ENCODE measurements around the gene NID1.

GRCh38 chr1:236103059-236103458 lies 38.2 kb upstream of the NID1 start:
- TF ChIP-seq, protein P1, sequence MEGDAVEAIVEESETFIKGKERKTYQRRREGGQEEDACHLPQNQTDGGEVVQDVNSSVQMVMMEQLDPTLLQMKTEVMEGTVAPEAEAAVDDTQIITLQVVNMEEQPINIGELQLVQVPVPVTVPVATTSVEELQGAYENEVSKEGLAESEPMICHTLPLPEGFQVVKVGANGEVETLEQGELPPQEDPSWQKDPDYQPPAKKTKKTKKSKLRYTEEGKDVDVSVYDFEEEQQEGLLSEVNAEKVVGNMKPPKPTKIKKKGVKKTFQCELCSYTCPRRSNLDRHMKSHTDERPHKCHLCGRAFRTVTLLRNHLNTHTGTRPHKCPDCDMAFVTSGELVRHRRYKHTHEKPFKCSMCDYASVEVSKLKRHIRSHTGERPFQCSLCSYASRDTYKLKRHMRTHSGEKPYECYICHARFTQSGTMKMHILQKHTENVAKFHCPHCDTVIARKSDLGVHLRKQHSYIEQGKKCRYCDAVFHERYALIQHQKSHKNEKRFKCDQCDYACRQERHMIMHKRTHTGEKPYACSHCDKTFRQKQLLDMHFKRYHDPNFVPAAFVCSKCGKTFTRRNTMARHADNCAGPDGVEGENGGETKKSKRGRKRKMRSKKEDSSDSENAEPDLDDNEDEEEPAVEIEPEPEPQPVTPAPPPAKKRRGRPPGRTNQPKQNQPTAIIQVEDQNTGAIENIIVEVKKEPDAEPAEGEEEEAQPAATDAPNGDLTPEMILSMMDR (IDR thresholded peaks at IDR 0.05; ENCODE audit: insufficient read depth, low read length): no peak
- TF ChIP-seq, protein P2, sequence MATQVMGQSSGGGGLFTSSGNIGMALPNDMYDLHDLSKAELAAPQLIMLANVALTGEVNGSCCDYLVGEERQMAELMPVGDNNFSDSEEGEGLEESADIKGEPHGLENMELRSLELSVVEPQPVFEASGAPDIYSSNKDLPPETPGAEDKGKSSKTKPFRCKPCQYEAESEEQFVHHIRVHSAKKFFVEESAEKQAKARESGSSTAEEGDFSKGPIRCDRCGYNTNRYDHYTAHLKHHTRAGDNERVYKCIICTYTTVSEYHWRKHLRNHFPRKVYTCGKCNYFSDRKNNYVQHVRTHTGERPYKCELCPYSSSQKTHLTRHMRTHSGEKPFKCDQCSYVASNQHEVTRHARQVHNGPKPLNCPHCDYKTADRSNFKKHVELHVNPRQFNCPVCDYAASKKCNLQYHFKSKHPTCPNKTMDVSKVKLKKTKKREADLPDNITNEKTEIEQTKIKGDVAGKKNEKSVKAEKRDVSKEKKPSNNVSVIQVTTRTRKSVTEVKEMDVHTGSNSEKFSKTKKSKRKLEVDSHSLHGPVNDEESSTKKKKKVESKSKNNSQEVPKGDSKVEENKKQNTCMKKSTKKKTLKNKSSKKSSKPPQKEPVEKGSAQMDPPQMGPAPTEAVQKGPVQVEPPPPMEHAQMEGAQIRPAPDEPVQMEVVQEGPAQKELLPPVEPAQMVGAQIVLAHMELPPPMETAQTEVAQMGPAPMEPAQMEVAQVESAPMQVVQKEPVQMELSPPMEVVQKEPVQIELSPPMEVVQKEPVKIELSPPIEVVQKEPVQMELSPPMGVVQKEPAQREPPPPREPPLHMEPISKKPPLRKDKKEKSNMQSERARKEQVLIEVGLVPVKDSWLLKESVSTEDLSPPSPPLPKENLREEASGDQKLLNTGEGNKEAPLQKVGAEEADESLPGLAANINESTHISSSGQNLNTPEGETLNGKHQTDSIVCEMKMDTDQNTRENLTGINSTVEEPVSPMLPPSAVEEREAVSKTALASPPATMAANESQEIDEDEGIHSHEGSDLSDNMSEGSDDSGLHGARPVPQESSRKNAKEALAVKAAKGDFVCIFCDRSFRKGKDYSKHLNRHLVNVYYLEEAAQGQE (IDR thresholded peaks at IDR 0.05; ENCODE audit: insufficient replicate concordance, low read depth): no peak
- TF ChIP-seq POLR2AphosphoS5 (IDR thresholded peaks at IDR 0.05; ENCODE audit: low read depth) (no peak), GABPA (IDR thresholded peaks at IDR 0.05; ENCODE audit: low read depth) (no peak)

All from HL-60 (cell line).